Activated CD4-positive, alpha-beta T cell treated with anti-CD3 and anti-CD28 coated beads, Interleukin-2, amount 50 U/mL, for 24 hours (primary cell): ENCODE data around the gene MLLT6.
A peak's percentile ranks its signal among the peaks of the same experiment; 100 is the strongest.

Experiments
- DNase-seq, 2 donors: peaks; one replicate each; pipeline ENCODE4 v3.0.0-alpha.2; 2020; ENCODE audit warnings: low read depth in 1 of 2, low spot score in 1 of 2

The MLLT6 gene

DNA sequence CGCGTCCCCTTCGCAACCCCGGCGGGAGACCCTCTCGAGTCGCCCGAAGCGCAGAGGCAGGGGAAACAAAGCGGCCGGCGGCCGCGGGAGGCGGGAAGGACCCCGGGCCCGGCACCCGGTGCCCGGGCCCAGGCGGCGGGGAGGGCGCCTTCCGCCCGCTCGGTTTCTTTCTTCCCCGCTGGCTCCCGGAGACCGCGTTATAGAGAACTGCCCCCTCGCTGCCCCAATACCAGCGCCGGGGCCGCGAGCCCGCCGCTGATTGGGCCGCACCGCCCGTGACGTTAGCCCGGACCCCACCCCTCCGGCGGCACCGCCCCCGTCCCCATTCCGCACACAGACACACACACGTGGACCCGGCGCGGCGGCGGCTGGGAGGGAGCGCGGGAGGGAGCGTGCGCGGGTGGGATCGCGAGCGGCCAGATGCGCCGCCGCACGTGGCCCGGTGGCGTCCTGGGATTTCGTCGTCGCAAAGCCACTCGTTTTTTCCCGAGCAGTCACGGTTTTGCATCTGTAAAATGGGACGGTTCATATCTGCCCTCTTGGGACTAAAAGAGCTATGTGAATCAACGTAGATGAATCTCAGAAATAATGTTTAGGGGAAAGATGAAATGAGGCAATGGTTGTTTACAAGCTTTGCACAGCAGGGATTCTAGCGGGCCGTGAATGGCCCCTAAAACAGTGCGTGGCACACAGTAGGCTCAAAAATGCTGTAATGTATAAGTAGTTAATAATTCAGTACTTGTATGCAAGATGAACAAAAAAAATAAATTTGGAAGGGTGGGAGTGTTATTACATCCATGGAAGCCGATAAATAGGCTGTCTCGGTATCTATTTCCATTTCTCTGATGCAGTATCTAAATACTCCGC, 30.1 kb upstream of the MLLT6 start, which contains the start of gene EPOP:
TSS of gene EPOP (minus strand) at position 209 of the 867 bp plus-strand sequence. CDS start 462 bp downstream, outside the sequence.
- peak; percentile 83 to 89 for DNase-seq

GRCh38 chr17:38676706-38677504, 28.2 kb upstream of the MLLT6 start:
- DNase-seq: peak; percentile 76 to 80

DNA sequence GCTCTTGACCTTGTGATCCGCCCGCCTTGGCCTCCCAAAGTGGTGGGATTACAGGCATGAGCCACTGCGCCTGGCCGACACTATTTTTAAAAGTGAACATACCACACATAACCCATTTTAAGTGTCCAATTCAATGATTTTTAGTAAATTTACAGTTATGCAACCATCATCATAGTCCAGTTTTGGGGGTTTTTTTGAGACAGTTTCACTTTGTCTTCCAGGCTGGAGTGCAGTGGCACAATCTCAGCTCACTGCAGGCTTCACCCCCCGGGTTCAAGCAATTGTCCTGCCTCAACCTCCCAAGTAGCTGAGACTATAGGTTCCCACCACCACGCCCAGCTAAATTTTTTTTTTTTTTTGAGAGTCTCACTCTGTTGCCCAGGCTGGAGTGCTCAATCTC, 27.3 kb upstream of the MLLT6 start:
- no peak for DNase-seq

DNA sequence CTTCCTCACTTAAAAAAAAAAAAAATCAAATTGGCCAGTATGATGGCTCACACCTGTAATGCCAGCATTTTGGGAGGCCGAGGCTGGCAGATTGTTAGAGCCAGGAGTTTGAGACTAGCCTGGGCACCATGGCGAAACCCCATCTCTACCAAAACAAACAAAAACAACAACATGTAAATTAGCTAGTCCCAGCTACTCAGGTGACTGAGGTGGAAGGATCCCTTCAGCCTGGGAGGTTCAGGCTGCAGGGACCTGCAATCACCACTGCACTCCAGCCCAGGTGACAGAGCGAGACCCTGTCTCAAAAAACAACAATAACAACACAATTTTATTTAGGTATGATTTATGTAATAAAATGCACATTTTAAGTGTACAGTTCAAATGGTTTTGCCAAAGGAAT, 24.0 kb upstream of the MLLT6 start:
- DNase-seq: no peak

DNA sequence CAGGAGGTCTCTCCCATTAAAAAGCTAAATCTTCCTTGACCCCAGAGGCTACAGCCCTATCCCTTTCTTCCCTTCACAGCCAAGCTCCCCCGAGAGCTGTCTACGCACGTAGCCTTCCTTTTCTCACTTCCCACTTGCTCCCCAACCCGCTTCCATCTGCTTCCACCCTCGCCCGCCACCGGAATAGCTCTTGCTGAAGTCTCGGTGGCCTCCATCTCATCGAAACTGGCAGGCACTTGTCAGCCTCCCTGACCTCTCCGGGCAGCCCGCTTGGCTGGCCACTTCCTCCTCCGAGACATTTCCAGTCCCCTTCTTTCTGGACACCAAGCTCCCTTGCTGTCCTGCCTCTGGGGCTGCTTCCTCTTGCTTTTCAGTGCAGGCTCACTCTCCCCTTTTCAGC, 19.6 kb upstream of the MLLT6 start:
- DNase-seq: no peak

- no peak for DNase-seq
Observed at GRCh38 chr17:38687286-38687685, 17.8 kb upstream of the MLLT6 start.

GRCh38 chr17:38690386-38690785, 14.7 kb upstream of the MLLT6 start:
- no peak for DNase-seq

GRCh38 chr17:38691154-38691553, 13.9 kb upstream of the MLLT6 start:
- no peak for DNase-seq

- no peak for DNase-seq
Observed at GRCh38 chr17:38693700-38694329, 11.3 kb upstream of the MLLT6 start.

- DNase-seq: no peak
Observed at GRCh38 chr17:38697061-38697820, 7.8 kb upstream of the MLLT6 start.

- no peak for DNase-seq
Observed at GRCh38 chr17:38698760-38699159, 6.3 kb upstream of the MLLT6 start.

DNA sequence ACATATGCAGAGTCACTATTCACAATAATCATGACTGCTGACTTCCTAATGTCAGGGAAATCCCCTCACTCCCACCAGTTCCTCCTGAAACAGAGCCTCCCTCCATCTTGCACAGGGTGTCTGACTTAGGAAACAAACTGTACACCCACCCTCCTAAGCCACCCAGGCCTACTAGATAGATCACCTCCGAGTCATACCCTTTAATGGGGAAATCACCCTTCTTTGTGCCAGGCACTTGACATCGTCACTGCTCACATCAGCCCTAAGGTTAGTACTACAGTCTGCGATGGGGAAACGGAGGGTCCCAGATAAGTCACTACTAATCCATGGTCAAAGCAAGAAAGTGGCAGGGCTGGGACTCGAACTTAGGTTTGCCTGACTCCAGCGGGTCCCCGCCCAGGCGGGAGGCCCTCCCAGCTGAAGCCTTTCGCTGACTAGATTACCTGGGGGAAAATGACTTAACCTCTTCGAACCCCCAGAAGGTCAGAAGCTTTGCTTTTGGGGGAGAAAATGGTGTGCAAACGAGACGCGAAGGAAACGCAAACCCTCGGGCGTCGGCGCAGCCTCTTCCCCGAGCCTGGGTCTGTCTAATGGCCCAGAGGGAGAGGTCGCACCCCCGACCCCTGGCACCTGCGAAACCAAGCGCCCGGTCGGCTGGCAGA, 3.4 kb upstream of the MLLT6 start:
- DNase-seq: peak; percentile 75 to 85

DNA sequence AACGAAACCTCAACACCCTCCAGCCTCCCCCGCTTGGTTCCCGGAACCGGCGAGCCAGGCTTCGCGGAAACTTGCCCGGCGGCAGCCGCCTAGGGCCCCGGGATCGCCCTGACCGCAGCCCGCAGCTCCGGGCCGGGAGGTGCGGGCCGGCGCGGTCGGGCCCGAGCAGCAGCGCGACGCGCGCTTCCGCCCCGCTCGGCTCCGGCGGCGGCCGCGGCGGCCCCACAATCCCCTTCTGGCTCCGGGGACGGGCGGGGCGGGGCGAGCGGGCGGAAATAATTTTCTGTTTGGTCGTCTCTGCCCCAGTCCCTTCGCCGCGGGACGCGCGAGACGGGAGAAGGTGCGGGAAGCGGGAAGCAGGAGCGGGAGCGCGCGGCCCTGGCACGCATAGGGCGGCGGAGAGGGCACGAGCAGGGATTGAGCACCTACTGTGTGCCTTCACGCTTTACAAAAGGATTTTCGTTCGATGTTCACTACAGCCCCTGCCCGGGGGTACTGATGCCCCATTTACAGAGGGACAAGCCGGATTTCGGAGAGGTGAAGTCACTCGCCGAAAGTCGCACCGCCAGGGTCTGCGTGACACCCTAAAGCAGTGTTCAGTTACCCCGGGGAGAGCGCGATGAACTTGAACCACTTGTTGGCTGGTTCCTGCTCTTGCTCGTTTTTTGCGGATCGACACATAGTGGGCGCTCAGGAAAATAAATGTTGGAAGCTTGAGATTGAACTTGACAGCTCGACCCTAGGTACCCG, 2.7 kb upstream of the MLLT6 start:
- DNase-seq: peak; percentile 70 to 72

DNA sequence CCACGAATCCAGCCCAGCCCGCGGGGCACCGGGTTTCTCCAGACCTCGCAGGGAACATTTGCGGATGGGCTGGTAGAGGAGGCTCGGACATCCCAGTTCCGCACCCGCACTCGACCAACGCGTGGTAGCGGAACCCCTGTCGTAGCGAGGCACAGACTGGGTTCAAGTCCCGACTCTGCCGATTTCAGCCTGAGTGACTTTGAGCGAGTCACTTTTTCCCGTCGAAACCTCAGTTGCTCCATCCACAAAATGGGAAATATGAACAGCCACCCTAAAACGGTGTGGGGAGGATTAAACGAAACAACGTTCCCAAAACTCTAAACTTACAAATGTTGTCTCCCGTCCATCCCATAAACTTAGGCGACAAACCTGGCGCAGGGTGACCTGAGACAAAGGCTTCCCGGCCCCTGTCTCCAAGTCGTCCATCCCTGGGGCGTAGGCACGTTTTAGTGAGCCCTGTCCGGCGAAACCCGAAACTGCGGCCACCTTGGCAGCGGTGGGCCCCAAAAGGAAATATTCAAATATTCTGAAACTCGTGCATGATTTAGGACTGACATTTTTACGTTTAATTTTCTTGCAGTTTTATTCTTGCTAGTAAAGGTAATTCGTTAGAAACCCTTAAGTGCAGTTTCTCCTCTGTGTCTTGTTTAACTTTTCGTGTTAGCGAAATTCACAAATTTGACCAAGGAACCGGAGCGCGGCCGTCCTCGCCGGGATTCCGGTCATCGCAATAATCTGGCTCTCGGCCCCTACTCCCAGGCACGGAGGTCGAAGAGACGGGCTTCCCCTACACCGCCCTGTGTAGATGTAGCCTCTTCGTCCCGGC, 1.9 kb upstream of the MLLT6 start:
- DNase-seq: peak in 1 of 2 donors; percentile 29

GRCh38 chr17:38703742-38704605, 1.1 kb upstream of the MLLT6 start:
- peak; percentile 74 to 86 for DNase-seq

DNA sequence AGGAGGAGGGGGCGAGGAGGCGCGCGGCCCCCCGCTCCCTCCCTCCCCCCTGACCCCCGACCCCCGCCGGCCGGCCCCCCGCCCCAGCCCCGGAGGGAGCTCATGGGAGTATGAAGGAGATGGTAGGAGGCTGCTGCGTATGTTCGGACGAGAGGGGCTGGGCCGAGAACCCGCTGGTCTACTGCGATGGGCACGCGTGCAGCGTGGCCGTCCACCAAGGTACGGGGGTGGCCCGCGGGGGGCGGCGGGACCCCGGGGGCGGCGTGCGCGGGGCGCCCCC, 390 bp downstream of the MLLT6 start:
- DNase-seq: no peak

DNA sequence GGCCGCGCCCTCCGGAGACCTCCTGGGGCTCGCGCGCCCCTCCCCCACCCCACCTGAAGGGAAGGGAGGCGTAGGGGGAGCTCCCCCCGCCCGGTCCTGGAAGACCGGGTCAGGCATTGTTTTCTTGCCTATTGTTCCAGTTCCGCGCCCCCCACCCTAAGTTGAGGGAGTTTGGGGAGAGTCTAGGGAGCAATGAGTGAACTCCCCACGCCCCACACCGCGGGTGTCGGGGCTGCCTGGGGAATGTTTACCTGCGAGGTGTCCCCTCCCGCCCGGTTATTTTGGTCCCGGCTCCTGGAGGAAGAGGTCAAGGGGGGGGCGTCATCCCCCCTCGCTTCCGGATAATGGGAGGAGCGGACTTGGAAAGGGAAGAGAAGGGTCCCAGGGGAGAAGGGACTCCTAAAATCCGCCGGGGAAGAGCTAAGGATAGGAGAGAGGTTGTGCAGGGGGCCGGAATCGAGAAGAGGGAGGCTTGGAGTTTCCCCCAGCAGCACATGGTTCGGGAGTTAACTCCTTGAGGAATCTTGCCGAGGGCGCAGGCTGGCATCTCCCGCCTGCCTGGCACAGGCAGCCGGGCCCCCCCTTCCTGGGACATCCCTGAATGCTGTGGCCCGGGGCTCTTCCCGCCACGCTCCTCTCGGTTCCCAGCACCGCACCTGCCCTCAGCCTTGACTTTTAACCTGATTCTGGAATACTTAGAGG, 881 bp downstream of the MLLT6 start:
- DNase-seq: no peak
